PC-3 (cell line): ENCODE measurements around the gene ERCC5. TPM values are rescaled to one million over a fixed set of nuclear protein-coding genes. Genes with fewer than 3 reads are reported as not detected.
A peak's percentile ranks its signal among the peaks of the same experiment; 100 is the strongest.

ENCODE experiments used
- ATAC-seq: fragments of 200-7000 bp; cut with Tn5 transposase; 2 replicates; pipeline ENCODE4 v1.9.1; 2020; ENCODE audit warnings: mild to moderate bottlenecking, moderate library complexity
- BruUV-seq: library from RNA; stranded (reverse); fragments of 400-500 nt; replicated peaks from 2 replicates; lab custom pipeline; 2021; lab: Mats Ljungman, UMichigan
- CTCF ChIA-PET: fragments of 300-600 bp; sonication (Branson Sonifier 250); formaldehyde crosslinking; loops from one replicate; lab custom pipeline; 2022; ENCODE audit warnings: antibody characterized with exemption; lab: Charles Lee
- POLR2A ChIA-PET: fragments of 300-600 bp; sonication (Branson Sonifier 250); formaldehyde crosslinking; loops from one replicate; lab custom pipeline; 2022; ENCODE audit warnings: antibody characterized with exemption; ENCODE audit not compliant: unreplicated experiment; lab: Charles Lee
- DNase-seq: peaks from one replicate; pipeline ENCODE4 v3.0.0-alpha.2; 2015
- H2AFZ ChIP-seq: fragments of 300-600 bp; sonication (generic); 2 replicates; pipeline ENCODE4 v1.6.0; 2016; ENCODE audit warnings: antibody characterized with exemption, low read length
- H3F3A ChIP-seq: fragments of 300-600 bp; sonication (generic); one replicate; pipeline ENCODE4 v1.6.0; 2017; ENCODE audit warnings: antibody characterized with exemption, low read length, control low read depth, mild to moderate bottlenecking; ENCODE audit not compliant: unreplicated experiment
- H3K27ac ChIP-seq: fragments of 300-600 bp; sonication (generic); 2 replicates; pipeline ENCODE4 v1.5.1; 2016; ENCODE audit warnings: mild to moderate bottlenecking, low read length
- H3K27me3 ChIP-seq: fragments of 300-600 bp; sonication (generic); 2 replicates; pipeline ENCODE4 v1.6.1; 2016; ENCODE audit warnings: low read length, mixed read lengths
- H3K36me3 ChIP-seq: fragments of 300-600 bp; sonication (generic); 2 replicates; pipeline ENCODE4 v1.6.1; 2016; ENCODE audit warnings: low read depth, mixed run types, low read length, mixed read lengths
- H3K4me1 ChIP-seq: fragments of 300-600 bp; sonication (generic); 2 replicates; pipeline ENCODE4 v1.5.1; 2016; ENCODE audit warnings: low read length; ENCODE audit not compliant: insufficient read depth
- H3K4me2 ChIP-seq: fragments of 300-600 bp; sonication (generic); 2 replicates; pipeline ENCODE4 v1.6.0; 2016; ENCODE audit warnings: low read length
- H3K4me3 ChIP-seq: fragments of 300-600 bp; sonication (generic); 2 replicates; pipeline ENCODE4 v1.5.1; 2016; ENCODE audit warnings: mild to moderate bottlenecking, low read length, mixed read lengths
- H3K79me2 ChIP-seq: fragments of 300-600 bp; sonication (generic); 2 replicates; pipeline ENCODE4 v1.6.1; 2017; ENCODE audit warnings: low read length, mixed read lengths
- H3K9ac ChIP-seq: fragments of 300-600 bp; sonication (generic); 2 replicates; pipeline ENCODE4 v1.6.0; 2016; ENCODE audit warnings: mild to moderate bottlenecking, low read length
- H3K9me2 ChIP-seq: fragments of 300-600 bp; sonication (generic); replicated peaks from 2 replicates; pipeline ENCODE4 v1.6.1; 2016; ENCODE audit warnings: mixed run types, low read length, mixed read lengths
- H3K9me3 ChIP-seq: fragments of 300-600 bp; sonication (generic); 2 replicates; pipeline ENCODE4 v1.6.1; 2016; ENCODE audit warnings: low read length, mixed read lengths
- H4K20me1 ChIP-seq: fragments of 300-600 bp; sonication (generic); 2 replicates; pipeline ENCODE4 v1.6.1; 2016; ENCODE audit warnings: low read length, mixed read lengths
- CTCF ChIP-seq: fragments of 300-600 bp; sonication (generic); conservative IDR thresholded peaks from 2 replicates; pipeline ENCODE4 v1.5.1; 2017; ENCODE audit warnings: antibody characterized with exemption, low read depth, mild to moderate bottlenecking, low read length
- EZH2 ChIP-seq: fragments of 300-600 bp; sonication (generic); IDR thresholded peaks from one replicate; pipeline ENCODE4 v1.6.1; 2017; ENCODE audit warnings: antibody characterized with exemption, mild to moderate bottlenecking, low read length; ENCODE audit not compliant: unreplicated experiment
- EZH2phosphoT487 ChIP-seq: fragments of 300-600 bp; sonication (generic); IDR thresholded peaks from 2 replicates; pipeline ENCODE4 v1.6.1; 2018; ENCODE audit warnings: mild to moderate bottlenecking, antibody characterized with exemption, low read length, borderline replicate concordance
- intact Hi-C: fragments of 100-400 bp; cut with micrococcal nuclease; formaldehyde crosslinking; loops from 2 replicates; pipeline ENCODE4 v1.9.0; 2023
- total RNA-seq: library from RNA; depleted of rRNA; stranded (reverse); fragments of >200 nt; gene quantifications from 2 replicates; pipeline ENCODE4 v1.2.3, GENCODE V29; 2014

The ERCC5 gene
- total RNA-seq, 1 experiment from 2014 or later: 19.3 TPM

- intact Hi-C loops: loop anchor here (1.0 to 2.0 kb wide), 3 partner anchors 27 to 219 kb away; partner anchors contain the start of gene TEX30
- Histone ChIP-seq H3F3A (no peaks in the 10 kb centered on the region), H3K27ac (no peak overlapping the region), H3K27me3 (no peaks in the 10 kb centered on the region), H3K9ac (peak overlapping the region; percentile 77), H3K9me3 (no peaks in the 10 kb centered on the region), H3K36me3 (no peaks in the 10 kb centered on the region), H3K4me1 (no peaks in the 10 kb centered on the region), H3K4me3 (peak overlapping the region; percentile 85), H2AFZ (peak overlapping the region; percentile 100), H3K79me2 (peaks cover 35% of the 10 kb centered on the region), H3K9me2 (no peaks in the 10 kb centered on the region), H4K20me1 (no peaks in the 10 kb centered on the region), H3K4me2 (peak overlapping the region; percentile 96)
- ChIA-PET POLR2A (no interaction called here), CTCF (interaction anchor here (0.5 kb wide), 1 partner anchor 208 kb away, joined by 7 read pairs; no protein-coding TSS in a partner anchor)
- ATAC-seq (peak; percentile 29), DNase-seq (no peak)
- TF ChIP-seq CTCF (no peak), EZH2phosphoT487 (no peak), EZH2 (no peak)
- BruUV-seq: no TSS peak
Observed at GRCh38 chr13:102799426-102800144, 46.2 kb upstream of the ERCC5 start.

DNA sequence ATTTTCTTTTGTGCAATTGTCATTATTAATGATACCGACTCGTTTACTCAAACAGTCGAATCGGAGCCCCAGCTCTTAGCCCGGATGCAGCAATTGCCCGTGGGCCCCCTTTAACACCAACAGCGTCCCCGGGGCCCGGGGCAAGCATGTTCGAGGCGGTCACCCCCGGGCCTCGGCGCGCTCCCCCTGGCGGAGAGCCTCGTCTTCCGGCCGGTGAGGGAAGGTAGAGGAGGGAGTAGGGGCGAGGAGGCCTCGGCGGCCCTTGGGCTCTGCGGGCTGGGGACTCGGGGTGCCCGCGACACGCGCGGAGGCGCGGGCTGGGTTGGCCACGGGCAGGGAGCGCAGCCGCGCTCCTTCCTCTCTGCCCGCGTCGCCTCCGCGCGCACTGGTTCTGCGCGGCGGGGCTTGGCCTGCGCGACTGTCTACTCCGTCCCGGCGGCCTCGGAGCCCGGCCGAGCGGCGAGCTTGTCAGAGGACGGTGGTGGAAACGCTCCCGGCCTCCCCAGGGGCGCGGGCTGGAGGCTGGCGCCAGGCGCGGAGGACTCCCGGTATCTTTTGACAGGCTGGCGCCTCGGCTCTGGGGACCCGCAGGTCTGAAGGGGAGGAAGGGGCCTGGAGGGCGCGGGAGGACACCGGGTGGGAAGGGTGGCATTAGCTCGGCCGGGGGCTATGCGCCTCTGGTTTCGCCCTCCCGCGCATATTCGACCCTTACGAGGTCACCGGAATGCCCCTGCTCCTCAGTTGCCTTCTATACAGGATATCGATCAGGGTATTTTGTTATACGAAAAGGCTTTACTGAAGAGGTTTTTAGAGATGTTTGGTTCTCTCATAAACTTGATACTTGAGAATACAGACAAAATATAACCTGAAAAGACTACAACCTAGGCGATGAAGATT is 45.4 kb upstream of the ERCC5 start:
- Histone ChIP-seq H3K4me2 (peak overlapping the region; percentile 96), H3K79me2 (peaks cover 35% of the 10 kb centered on the region)
- peak; percentile 72 for DNase-seq

More for the DNA sequence above, 45.4 kb upstream of the ERCC5 start:
- no peaks in the 10 kb centered on the region for H4K20me1 ChIP-seq
- peak overlapping the region; percentile 100 for H2AFZ ChIP-seq
- POLR2A ChIA-PET: no interaction called here
- TF ChIP-seq EZH2: no peak
- TF ChIP-seq EZH2phosphoT487: no peak
- peak; percentile 65 for TF ChIP-seq CTCF
- peak overlapping the region; percentile 77 for H3K9ac ChIP-seq
- BruUV-seq: no TSS peak
- H3K9me2 ChIP-seq: no peaks in the 10 kb centered on the region
- intact Hi-C loops: loop anchor here (2.0 kb wide), 1 partner anchor 26 kb away; no protein-coding TSS in a partner anchor
- H3K4me1 ChIP-seq: no peaks in the 10 kb centered on the region
- no peak overlapping the region for H3K27ac ChIP-seq
- H3K9me3 ChIP-seq: no peaks in the 10 kb centered on the region
- no peaks in the 10 kb centered on the region for H3K27me3 ChIP-seq
- peak overlapping the region; percentile 85 for H3K4me3 ChIP-seq
- peak; percentile 64 for ATAC-seq
- no peaks in the 10 kb centered on the region for H3K36me3 ChIP-seq
- no peaks in the 10 kb centered on the region for H3F3A ChIP-seq
- CTCF ChIA-PET: interaction anchor here (0.5 to 0.7 kb wide), 4 partner anchors 200 to 1231 kb away, joined by 3 to 7 read pairs (median 6); no protein-coding TSS in a partner anchor
